KOPT-K1 (cell line): ENCODE results near the gene C2orf78.

Experiments used
- H3K27ac ChIP-seq: fragments of 200-600 bp; sonication (generic); 2 replicates; pipeline ENCODE4 v1.5.1; 2016; ENCODE audit warnings: antibody characterized with exemption, mild to moderate bottlenecking, low read depth, low read length; ENCODE audit not compliant: poor library complexity, severe bottlenecking
- H3K36me3 ChIP-seq: fragments of 200-600 bp; sonication (generic); 2 replicates; pipeline ENCODE4 v1.5.1; 2017; ENCODE audit warnings: antibody characterized with exemption, mild to moderate bottlenecking, low read length, moderate library complexity; ENCODE audit not compliant: insufficient read depth
- H3K9me3 ChIP-seq: fragments of 200-600 bp; sonication (generic); 2 replicates; pipeline ENCODE4 v1.5.1; 2017; ENCODE audit warnings: antibody characterized with exemption, low read length, mild to moderate bottlenecking; ENCODE audit not compliant: insufficient read depth, poor library complexity, severe bottlenecking

The C2orf78 gene

DNA sequence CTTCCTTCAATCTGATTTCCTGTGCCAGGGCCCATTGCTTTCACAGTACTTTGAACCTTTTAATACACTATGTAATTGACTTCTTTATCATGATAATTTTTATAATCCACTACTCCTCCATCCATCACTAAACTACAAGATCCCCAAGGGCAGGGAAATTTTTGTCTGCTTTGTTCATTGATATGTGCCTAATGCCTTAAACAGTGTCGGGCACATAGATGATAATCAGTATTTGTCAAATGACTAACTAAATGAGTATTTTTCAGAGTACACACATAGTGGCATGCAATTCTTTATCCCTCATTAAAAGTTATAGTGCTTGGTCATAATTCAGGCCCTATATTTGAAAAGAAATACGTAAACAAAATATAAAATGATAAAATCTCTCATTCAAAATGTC, 39.4 kb downstream of the C2orf78 start:
- H3K27ac ChIP-seq: no peak overlapping the region
- no peaks in the 10 kb centered on the region for H3K36me3 ChIP-seq
- no peaks in the 10 kb centered on the region for H3K9me3 ChIP-seq

DNA sequence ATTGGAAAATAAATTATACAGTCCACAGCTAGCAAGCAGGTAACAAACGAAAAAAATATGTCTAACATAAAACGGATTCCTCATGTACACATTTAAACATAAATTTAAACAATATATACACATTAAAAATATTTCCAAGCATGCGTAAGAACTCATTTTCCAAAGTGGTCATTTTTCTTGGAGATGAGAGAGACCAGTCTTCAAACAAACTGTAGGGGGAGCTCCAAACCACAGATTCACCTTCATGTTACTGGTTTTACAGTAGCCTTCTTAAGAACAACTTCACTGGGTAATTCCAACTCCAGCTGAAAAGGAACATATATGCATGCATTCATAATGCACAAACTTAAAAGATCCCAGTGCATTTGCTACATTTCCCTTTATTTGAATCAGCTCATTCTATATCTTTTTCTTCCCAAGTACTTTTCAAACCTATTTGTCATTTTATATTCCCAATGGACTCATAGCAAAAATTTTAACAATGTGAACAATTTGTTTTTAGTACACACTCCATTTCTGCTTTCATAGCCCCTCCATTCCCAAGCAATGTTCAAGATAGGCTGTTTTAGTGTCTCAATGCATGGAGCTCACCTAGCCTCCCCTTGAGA, 40.0 kb downstream of the C2orf78 start:
- Histone ChIP-seq H3K9me3 (no peaks in the 10 kb centered on the region), H3K27ac (no peak overlapping the region), H3K36me3 (no peaks in the 10 kb centered on the region)

DNA sequence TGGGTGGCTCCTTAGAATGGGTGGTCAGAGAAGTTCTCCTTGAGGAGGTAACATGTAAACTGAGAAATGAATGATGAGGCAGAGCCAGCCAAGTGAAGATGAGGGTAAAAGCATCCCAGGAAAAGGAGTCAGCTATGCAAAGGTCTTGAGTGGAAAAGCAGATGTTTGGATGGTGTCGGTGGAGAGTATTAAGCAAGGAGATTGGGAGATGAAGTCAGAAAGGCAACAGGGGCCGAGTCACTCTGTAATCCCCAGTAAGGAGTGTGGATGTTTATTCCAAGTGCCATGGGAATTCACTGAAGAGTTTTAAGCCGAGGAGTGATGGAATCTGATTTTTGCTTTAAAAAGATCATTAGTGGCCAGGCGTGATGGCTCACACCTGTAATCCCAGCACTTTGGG, 41.4 kb downstream of the C2orf78 start:
- Histone ChIP-seq H3K36me3 (no peaks in the 10 kb centered on the region), H3K27ac (no peak overlapping the region), H3K9me3 (no peaks in the 10 kb centered on the region)

DNA sequence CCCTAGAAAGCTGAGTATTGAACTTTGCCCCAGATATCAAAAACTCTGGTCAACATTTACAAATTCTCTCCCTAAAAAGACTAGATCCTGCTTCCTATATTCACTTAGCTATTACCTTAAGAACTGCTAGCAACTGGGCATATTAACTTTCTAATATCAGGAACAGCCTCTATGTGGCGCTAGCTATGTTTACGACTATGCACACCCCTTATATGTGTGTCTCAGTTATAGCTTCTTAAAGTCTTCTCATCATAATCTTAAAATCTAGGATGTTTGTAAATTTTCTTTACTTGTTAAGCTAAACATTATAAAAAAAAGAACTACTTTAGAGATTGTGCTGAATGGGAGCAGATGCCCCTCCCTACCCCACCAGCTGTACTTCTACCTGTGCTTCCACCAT, 43.0 kb downstream of the C2orf78 start:
- no peaks in the 10 kb centered on the region for H3K9me3 ChIP-seq
- no peak overlapping the region for H3K27ac ChIP-seq
- H3K36me3 ChIP-seq: peaks cover 14% of the 10 kb centered on the region

DNA sequence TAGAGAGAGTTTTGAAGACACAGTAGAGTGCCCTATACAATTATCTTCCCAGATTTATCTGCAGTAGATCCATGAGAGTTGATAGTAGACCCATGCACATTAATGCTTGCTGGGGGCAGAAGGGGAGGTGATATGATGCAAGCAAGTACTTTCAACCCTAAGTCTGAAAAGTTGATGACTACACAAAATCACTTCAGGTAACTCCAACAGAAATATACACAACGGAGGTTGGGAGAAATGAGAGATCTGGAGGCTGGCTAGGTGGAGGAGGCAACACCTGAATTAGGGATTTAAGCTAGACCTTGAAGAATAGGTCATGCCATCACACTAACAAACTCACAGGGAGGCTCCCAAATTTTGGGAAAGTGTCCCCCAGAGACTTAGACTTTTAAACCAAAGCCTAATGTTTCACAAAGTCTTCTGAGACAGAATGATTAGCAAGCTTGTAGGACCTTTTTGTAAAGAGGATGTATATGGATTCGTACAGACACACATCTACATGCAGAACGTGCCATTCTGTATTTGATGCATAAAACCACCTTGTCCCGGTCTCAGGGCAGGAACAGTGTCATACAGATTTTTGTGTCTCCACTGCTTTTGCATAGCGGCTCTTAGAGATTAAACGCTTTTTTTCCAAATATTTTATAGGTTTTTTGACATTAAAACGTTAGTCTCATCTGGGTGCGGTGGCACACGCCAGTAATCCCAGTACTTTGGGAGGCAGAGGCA, 43.8 kb downstream of the C2orf78 start:
- H3K36me3 ChIP-seq: peaks cover 20% of the 10 kb centered on the region
- no peaks in the 10 kb centered on the region for H3K9me3 ChIP-seq
- peak overlapping the region; percentile 70 for H3K27ac ChIP-seq

DNA sequence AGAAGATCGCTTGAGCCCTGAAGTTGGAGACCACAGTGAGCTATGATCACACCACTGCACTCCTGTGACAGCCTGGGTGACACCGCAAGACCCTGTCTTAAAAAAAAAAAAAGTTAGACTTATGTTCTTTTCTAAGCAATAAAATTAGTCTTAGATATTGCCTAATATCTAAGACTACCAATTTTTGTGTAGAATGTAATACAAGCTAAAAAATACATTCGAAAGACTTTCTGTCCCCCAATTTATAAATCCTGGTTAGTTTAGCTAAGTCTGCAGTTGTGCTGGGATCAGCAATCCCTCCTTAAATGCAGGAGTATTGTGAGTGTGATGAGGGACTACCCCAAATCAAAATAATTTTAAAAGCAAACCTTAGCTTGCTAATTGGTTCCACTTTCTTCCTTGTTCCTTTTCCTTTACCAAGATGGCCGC, 44.4 kb downstream of the C2orf78 start:
- H3K27ac ChIP-seq: peak overlapping the region; percentile 70
- H3K36me3 ChIP-seq: peaks cover 26% of the 10 kb centered on the region
- H3K9me3 ChIP-seq: no peaks in the 10 kb centered on the region

DNA sequence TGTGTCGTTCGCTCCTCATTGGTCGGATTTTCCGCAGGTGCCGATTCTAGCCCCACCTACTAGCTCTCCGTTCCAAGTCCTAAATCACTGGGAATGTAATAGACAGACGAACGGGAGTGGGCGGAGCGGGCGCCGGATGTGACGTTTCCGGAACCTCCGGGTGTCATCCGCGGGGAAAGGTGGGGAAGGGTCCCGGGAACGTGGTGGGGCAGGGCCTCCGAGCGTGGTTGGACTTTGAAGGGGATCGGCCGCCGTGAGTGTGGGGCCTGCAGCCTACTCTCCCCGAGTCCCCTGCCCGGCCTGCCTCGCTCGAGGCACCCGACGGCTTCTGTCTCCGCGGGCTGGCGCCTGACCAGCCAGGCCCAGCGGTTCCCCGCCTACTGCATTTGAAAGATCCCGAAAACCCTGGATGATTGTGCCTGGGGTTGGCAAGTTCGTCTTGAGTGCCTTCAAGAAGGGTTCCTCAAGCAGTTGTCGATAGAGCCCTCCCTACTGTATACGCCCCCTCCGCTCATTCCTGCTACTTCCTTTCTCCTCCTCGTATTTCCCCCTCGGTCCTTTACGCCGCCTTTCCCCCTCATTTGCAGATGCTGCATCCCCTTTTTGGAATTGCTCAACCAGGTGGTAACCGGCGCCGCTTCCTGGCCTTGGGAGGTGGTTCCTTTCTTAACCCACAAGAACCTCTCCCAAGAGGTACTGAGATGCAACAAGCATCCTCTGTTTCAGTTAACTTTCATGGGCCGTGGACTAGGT, 45.0 kb downstream of the C2orf78 start, which contains the start of gene STAMBP:
Gene STAMBP, plus strand, starts transcription at position 144 of the 753 bp plus-strand sequence. CDS start 1,896 bp downstream, outside the sequence.
- Histone ChIP-seq H3K9me3 (no peaks in the 10 kb centered on the region), H3K36me3 (peaks cover 31% of the 10 kb centered on the region), H3K27ac (peak within 1 kb of the TSS; percentile 70)

DNA sequence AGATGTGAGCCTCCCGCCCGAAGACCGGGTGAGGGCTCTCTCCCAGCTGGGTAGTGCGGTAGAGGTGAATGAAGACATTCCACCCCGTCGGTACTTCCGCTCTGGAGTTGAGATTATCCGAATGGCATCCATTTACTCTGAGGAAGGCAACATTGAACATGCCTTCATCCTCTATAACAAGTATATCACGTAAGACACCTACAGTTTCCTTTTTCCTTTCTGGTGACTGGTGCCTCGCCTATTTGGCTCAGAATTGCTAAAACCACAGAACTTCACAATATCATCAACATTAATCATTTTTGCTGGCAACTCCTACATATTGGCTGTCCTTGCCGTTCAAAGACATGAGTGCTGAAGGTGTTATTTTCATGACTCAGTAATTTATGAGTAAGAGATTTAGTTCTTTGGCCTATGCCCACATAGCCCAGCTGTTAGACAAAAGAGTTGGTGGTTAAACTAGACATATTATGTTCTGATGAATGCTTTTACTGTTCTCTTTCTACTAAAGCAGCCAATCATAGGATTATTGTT, 47.0 kb downstream of the C2orf78 start:
- H3K9me3 ChIP-seq: no peaks in the 10 kb centered on the region
- no peak overlapping the region for H3K27ac ChIP-seq
- H3K36me3 ChIP-seq: peaks cover 46% of the 10 kb centered on the region

DNA sequence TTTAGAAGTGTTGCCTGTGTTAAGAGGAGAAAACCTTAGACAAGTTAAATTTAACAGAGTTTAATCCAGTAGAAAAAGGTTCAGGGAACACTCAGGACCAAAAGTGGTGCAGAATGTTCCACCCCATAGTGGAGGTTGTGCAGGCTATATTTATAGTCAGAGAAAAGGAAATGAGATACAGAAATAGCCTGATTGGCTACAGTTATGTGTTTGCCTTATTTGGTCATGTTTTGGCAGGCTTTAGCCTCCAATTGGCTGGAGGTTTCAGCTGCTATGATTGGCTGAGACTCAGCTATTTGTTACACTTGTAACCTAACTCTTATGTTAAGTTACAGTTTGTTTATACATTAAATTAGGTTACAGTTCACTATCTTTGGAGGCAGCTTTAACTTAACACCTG, 48.9 kb downstream of the C2orf78 start:
- no peak overlapping the region for H3K27ac ChIP-seq
- H3K36me3 ChIP-seq: peaks cover 58% of the 10 kb centered on the region
- H3K9me3 ChIP-seq: no peaks in the 10 kb centered on the region

DNA sequence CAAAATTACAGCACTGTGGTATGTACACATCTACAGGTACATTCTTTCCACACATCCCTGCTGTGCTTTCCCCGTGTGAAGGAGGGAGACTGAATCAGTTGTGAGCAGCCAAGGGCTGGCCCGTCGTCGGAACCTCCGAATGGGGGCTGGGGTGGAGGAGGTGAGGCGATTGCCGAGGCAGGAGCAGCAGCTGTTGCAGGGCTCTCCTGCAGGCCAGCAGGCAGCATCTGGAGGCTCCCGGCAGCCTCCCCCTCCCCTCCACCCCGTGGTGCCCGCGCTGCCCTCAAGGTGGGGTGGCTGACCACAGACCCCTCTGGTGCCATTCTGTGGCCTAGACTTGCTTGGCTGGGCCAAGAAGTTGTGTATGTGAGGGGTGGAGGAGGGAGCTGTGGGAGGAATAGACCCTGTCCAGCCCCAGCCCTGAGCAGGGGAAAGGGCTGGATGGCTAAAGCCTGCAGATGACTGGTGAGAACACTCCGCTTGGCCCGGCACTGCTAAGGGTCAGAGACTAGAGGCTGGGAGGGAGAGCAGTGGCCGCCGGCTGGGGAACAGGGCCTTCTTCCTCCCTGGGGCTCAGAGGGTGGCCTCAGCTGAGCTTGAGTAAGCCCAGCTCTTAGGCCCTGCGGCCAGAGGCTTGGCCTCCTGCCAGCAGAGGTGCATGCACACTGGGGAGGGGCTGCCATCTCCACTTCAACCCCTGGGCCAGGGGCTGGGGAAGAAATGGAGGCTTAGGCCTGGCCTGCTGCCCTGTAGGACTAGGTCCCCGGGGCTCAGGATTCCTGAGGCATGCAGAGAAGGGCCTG, 52.4 kb downstream of the C2orf78 start:
- peaks cover 75% of the 10 kb centered on the region for H3K36me3 ChIP-seq
- H3K27ac ChIP-seq: no peak overlapping the region
- H3K9me3 ChIP-seq: no peaks in the 10 kb centered on the region

DNA sequence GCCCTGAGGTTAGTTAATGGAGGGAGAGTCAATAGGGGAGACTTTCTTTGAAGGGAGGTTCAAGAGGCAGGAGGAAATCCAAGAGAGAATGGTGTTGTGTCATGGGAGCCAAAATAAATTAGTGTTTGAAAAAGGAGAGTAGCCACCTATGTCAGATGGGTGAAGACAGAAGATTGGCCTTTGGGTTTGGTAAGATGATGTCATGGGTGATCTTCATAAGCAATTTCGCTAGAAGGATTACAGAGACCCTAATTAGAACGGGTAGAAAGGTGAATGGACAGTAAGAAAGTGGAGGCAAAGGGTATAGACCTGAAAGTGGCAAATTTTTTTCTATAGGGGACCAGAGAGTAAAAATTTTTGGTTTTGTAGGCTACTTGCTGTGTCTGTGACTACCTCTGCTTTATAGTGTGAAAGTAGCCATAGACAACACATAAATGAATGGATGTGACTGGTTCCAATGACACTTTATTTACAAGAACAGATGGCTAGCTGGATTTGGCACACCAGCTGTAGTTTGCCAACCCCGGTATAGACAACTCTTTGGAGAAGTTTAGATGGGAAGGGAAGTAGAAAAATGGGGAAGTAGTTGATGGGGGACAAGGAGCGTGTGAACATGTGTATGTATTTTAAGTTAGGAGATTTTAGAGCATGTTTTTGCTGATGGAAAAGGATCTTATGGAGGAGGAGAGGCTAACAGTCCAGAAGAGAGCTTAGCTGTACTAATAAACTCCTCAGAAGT, 54.0 kb downstream of the C2orf78 start:
- H3K36me3 ChIP-seq: peaks cover 75% of the 10 kb centered on the region
- no peak overlapping the region for H3K27ac ChIP-seq

DNA sequence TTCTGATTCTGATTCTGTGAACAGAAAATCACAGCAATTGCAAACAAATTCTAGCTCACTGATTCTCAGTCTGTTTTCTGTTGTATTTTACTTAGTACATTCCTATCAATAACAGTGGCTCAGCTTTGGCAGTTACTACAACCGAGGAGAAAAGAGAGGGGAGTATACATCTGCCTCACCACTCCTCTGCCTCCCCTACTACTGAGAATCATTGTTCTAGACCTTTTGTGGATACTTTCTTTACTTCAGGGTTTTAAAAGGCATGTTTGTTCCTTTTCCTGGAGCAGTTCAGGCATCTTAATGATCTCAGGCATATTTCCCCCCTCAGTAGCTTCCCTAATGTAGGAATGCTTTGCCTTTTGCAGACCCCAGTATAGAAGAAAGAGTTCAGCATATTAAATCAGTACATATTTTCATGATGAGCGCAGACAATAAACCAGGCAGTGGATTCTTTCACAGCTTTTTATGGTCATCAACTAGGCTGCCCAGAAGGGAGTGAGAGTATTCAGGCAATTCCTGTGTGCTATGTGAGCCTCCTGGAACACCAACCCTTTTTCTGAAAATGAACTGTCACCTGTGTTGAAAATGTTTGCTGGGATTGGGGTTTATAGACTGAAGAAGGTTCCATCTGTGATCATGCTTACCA, 55.0 kb downstream of the C2orf78 start:
- Histone ChIP-seq H3K27ac (no peak overlapping the region), H3K9me3 (no peaks in the 10 kb centered on the region), H3K36me3 (peaks cover 72% of the 10 kb centered on the region)

More for the DNA sequence above, 54.0 kb downstream of the C2orf78 start:
- H3K9me3 ChIP-seq: no peaks in the 10 kb centered on the region

DNA sequence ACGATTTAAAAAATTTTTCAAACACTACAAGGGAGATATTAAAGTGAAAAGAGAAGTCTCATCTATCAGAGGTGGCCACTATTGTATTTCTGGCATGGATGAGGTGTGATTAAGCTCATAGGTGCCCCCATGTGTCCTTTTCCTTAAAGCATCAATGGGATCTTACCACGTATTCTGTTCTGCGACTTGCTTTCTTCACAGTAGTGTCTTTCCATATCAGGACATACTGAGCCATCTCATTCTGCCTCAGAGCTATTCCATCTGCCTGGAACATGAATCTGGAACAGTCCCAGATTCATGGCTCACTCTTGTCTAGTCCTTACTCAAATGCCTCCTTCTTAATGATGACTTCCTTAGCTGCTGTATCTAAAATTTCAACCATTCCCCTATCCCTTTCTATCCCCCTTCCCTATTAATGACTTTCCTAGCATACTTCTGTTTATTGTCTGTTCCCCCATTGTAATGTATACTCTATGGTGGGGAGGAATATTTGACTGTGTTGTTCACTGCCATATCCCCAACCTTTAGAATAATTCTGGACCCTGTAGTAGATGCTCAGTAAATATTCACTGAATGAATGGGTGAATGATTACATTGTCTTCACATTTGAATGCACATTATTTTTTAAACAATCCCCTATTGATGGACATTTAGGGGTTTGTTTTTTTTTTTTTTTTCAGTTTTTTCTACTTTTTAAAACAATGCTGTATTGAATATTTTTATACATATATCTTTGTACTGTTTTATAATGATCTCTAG, 55.8 kb downstream of the C2orf78 start:
- Histone ChIP-seq H3K27ac (no peak overlapping the region), H3K9me3 (no peaks in the 10 kb centered on the region), H3K36me3 (peaks cover 75% of the 10 kb centered on the region)
